Right ventricle myocardium superior (tissue), 1 donor: ENCODE results near the gene DCX. TPM values are rescaled to one million over a fixed set of nuclear protein-coding genes. Genes with fewer than 3 reads are reported as not detected.

ENCODE experiments used
- ATAC-seq: fragments of 200-7000 bp; cut with Tn5 transposase; one replicate; pipeline ENCODE4 v1.9.1; 2020; ENCODE audit warnings: mild to moderate bottlenecking; ENCODE audit not compliant: poor library complexity
- DNase-seq: peaks from one replicate; pipeline ENCODE4 v3.0.0-alpha.2; 2020
- intact Hi-C: fragments of 100-400 bp; cut with DNase I; formaldehyde crosslinking; loops from one replicate; pipeline ENCODE4 v1.11.2; 2022
- total RNA-seq: library from RNA; stranded (reverse); fragmentation: NEBNext Ultra II Directional; extraction: Animal tissue kit (Norgen Biotek cat#: 25700); gene quantifications from one replicate; pipeline ENCODE4 v1.2.1, GENCODE V29; 2021
- donor health status: DM: no; HTN: yes; CAD: no; lungs with severe emphysema.

The DCX gene
- total RNA-seq, 1 donor from 2014 or later, result not detected

- ATAC-seq (no peak), DNase-seq (no peak)
- intact Hi-C loops, result no loop called here
Observed at GRCh38 chrX:111336141-111336540, 75.9 kb downstream of the DCX start.

DNA sequence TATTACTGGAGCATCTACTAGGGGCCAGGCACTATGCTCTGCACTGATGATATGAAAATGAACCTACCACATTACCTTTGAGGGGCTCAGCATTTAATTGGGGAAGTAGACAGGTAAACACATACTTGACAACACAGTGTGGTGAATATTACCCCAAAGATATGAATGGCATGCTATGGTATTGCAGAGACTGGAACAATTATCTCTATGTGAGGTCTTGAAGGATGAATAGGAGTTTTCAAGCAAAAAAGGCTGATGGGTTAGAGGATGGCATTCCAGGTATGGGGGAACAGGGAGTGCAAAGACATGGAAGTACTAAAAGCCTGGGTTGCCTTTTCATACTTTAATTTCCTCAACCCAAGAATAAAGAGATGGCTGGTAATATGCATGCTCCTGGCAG is 82.6 kb downstream of the DCX start:
- DNase-seq, result no peak
- ATAC-seq, result no peak
- intact Hi-C loops, result no loop called here

- DNase-seq, result no peak
- intact Hi-C loops, result no loop called here
- no peak for ATAC-seq
Observed at GRCh38 chrX:111328858-111329257, 83.1 kb downstream of the DCX start.

- ATAC-seq (no peak), DNase-seq (no peak)
- intact Hi-C loops, result no loop called here
Observed at GRCh38 chrX:111322231-111322855, 89.6 kb downstream of the DCX start.

GRCh38 chrX:111319451-111319850 is 92.5 kb downstream of the DCX start:
- no peak for DNase-seq
- ATAC-seq, result no peak
- intact Hi-C loops, result no loop called here

DNA sequence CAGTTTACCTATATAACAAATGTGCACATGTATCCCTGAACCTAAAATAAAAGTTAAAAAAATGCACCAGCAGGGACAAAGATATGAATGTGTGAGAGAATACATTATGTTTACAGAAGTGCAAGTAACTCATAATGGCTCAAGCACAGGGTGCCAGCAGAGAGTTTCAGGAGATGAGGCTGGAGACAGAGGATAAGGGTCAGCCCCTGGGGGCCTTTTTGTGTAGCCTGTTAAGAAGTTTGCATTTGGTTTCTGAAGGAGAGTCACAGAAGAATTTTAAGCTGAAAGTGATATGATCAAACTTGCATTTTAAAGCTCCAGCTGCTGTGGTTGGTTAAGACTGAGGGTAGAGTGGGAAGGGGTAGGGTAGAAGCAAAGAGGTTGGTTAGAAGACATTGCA is 93.1 kb downstream of the DCX start:
- intact Hi-C loops, result no loop called here
- ATAC-seq (no peak), DNase-seq (no peak)

GRCh38 chrX:111309083-111309482 is 102.9 kb downstream of the DCX start:
- no peak for DNase-seq

DNA sequence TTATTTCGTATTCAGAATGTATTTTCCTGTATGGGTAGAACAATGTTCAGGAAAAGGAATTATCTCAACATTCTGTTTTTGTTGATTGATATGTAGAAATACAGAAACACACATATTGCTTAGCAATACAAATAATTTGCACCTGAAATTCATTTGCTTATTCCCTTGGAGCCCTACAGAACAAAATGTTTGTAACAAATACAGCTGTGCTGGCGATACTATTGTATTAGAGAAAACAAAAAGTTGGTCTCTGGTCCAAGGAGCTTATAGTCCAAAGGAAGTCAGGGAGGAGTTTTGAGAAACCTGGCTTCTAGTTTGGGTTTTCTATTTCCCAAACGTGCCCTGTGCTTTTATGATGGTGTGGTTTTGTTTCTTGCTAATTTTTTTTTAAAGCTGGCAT is 104.0 kb downstream of the DCX start:
- intact Hi-C loops, result no loop called here
- DNase-seq (no peak), ATAC-seq (no peak)

More at GRCh38 chrX:111309083-111309482, 102.9 kb downstream of the DCX start:
- intact Hi-C loops, result no loop called here
- no peak for ATAC-seq

DNA sequence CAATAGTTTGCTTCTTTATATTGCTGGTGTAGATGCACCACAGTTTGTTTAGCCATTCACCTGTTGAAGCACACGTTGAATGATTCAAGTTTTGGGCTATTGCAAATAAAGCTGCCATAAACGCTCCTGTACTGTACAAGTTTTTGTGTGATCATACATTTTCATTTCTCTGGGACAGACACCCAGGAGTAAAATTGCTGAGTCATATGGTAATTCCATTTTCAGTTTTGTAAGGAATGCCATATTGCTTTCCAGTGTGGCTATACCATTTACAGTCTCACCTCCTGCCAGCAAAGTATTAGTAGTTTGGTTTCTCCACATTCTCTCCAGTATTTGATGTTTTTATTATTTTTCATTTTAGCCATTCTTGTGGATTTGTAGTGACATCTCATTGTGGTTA is 109.7 kb downstream of the DCX start:
- no peak for DNase-seq
- ATAC-seq, result no peak
- intact Hi-C loops, result no loop called here

GRCh38 chrX:111288841-111289240 is 123.2 kb downstream of the DCX start:
- intact Hi-C loops, result no loop called here
- no peak for ATAC-seq

GRCh38 chrX:111284631-111285293 is 127.2 kb downstream of the DCX start:
- ATAC-seq, result no peak
- intact Hi-C loops, result no loop called here
- DNase-seq, result no peak

More at GRCh38 chrX:111288841-111289240, 123.2 kb downstream of the DCX start:
- no peak for DNase-seq

- no peak for DNase-seq
- ATAC-seq, result no peak
- intact Hi-C loops, result no loop called here
Observed at GRCh38 chrX:111283446-111283845, 128.5 kb downstream of the DCX start.

- no peak for DNase-seq
- no peak for ATAC-seq
- intact Hi-C loops, result no loop called here
Observed at GRCh38 chrX:111282991-111283390, 129.0 kb downstream of the DCX start.

DNA sequence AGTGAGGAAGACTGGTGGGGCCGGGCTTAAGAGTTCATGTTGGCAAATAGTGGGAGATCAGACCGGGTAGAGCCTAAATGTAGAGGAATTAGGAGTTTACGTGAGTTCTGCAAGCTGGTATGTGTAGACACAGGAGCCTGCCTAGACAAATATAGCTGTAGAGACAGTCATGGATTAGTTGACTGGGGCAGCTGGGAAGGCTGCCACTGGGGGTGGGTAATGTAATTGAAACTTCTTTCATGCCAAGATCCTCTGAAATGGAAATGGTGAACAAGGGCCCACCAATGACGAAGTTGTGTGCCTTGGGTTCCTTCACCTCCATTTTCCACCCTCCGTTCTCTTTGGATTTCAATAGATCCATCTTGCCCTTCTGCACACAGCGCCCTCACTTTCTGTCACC is 129.9 kb downstream of the DCX start:
- no peak for ATAC-seq
- intact Hi-C loops, result no loop called here
- no peak for DNase-seq

DNA sequence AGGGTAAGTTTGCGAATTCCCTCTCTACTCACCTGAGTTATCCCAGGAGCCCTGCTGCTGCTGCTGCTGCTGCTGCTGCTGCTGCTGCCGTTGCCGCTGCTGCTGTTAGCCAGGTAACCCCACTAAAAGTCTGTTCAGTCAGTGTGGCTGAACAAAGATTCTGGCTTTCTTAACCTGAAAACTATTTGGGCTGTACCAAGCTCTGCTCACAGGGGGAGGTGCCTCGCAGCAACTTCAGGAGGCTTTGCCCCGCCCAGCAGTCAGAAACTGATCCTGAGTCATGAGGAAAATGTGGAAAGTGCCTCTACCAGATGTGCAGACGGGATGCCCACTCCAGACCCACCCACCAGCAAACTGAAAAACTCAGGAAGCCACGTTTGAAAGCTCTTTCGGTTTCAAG is 141.7 kb downstream of the DCX start, which contains the start of gene CAPN6:
TSS of gene CAPN6 (minus strand) at position 145 of the 400 bp plus-strand sequence. CDS start 6,547 bp downstream, outside the sequence.
- intact Hi-C loops, result no loop called here
- DNase-seq, result no peak
- no peak for ATAC-seq

DNA sequence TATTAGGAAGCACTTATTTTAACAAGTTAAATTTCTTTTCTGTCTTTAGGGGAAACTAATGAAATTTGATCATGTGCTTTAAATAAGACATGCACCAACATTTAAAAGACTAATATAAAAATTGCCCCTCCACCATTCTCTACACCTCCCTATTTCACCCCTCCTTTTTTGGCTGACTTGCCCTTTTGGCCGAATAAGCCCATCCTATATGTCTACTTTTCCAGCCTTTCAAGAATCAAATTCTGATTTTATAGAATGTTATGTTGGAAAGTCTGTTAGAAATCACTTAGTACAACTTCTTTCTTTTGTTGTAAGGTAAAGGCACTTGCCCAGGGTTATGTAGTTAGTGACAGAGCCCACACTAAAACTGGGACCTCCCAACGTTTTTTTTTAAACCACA is 143.5 kb downstream of the DCX start:
- no peak for DNase-seq
- no peak for ATAC-seq
- intact Hi-C loops, result no loop called here

DNA sequence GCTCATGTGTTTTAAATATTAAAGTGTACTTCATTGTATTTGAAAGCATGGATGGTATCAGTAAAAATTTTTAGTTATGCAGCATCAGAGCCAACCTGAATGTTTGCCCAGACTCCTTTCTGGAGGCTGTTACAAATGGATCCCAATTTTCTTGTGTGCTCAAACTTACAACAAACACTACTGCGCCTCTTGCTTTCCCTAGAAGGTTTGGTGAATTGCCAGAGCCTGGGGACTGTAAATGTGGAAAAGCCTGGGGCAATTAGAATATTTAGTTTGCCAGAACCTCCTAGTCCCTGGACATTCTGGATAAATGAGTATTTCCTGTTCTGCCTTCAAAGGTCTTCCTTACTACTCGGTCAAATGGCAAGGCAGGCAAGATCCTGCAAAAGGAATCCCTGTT is 146.5 kb downstream of the DCX start:
- DNase-seq (no peak), ATAC-seq (no peak)
- intact Hi-C loops, result no loop called here

GRCh38 chrX:111264385-111264784 is 147.6 kb downstream of the DCX start:
- intact Hi-C loops, result no loop called here
- DNase-seq, result no peak
- no peak for ATAC-seq

- DNase-seq (no peak), ATAC-seq (no peak)
- intact Hi-C loops, result no loop called here
Observed at GRCh38 chrX:111262086-111262485, 149.9 kb downstream of the DCX start.

DNA sequence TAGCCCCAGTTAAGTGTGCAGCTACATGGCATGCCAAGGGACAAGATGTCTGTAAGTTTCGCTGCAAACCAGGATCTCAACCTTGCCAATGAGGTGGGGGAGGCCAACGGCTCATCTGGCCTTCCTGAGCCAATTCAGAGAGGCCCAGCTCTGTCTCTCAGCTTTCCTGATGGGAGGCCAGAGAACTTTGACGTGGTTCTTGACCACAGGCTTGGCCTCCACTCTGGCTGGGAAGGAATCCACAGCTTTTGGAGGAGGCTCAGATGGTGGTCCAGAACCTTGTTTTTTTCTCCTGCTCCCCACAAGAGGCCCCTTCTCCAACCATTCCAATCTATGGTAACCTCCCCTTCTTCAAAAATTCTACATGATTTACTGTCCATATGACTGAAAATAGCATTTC is 151.5 kb downstream of the DCX start:
- intact Hi-C loops, result no loop called here
- ATAC-seq, result no peak
- no peak for DNase-seq

DNA sequence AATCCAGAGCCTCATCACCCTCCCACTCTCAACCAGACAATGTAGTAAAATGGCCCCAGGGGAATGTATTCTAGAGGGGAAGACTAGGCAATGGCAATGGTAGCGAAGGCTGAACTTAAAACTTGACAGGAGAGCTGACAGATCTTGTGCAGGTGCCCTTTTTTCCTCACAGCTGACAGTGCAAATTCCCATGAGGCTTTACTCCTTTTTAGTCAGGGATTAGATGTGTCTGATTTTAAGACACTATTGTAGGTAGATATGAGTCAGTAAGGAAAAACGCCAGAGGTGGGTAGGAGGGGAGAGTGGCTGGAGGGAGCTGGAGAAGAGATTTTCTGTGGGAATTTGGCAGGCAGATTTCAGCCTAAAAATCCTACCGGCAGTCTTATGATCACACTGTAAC is 152.4 kb downstream of the DCX start:
- intact Hi-C loops, result no loop called here
- ATAC-seq (no peak), DNase-seq (no peak)
